HG03060 (cell line): Measurements from ENCODE around the gene MEF2A.
A peak's percentile ranks its signal among the peaks of the same experiment; 100 is the strongest.

Source experiments
- ATAC-seq: cut with Tn5 transposase; IDR thresholded peaks from one replicate; pipeline ENCODE4 v1.9.1; 2021; ENCODE audit warnings: low read depth, moderate number of reproducible peaks; ENCODE audit not compliant: unreplicated experiment

Gene MEF2A

GRCh38 chr15:99683000-99683670, 117.4 kb downstream of the MEF2A start:
- no peak for ATAC-seq

GRCh38 chr15:99686290-99686689, 120.5 kb downstream of the MEF2A start:
- ATAC-seq: no peak

GRCh38 chr15:99692825-99693224, 127.0 kb downstream of the MEF2A start:
- ATAC-seq: no peak

GRCh38 chr15:99696096-99696495, 130.3 kb downstream of the MEF2A start:
- ATAC-seq: no peak

GRCh38 chr15:99702895-99703602, 137.3 kb downstream of the MEF2A start:
- ATAC-seq: no peak

- ATAC-seq: peak; percentile 35
These were observed 138.0 kb downstream of the MEF2A start for GRCh38 chr15:99703603-99704443.

GRCh38 chr15:99704444-99704838, 138.7 kb downstream of the MEF2A start:
- ATAC-seq: no peak

GRCh38 chr15:99706557-99707303, 140.9 kb downstream of the MEF2A start:
- no peak for ATAC-seq

GRCh38 chr15:99707473-99708270, 141.9 kb downstream of the MEF2A start:
- no peak for ATAC-seq

- ATAC-seq: no peak
These were observed 142.8 kb downstream of the MEF2A start for GRCh38 chr15:99708563-99708962.

GRCh38 chr15:99709243-99709986, 143.6 kb downstream of the MEF2A start:
- ATAC-seq: no peak

GRCh38 chr15:99711625-99712024, 145.8 kb downstream of the MEF2A start:
- no peak for ATAC-seq

GRCh38 chr15:99712415-99712814, 146.6 kb downstream of the MEF2A start:
- no peak for ATAC-seq

- ATAC-seq: no peak
These were observed 150.8 kb downstream of the MEF2A start for GRCh38 chr15:99716540-99717095.

- no peak for ATAC-seq
These were observed 151.6 kb downstream of the MEF2A start for GRCh38 chr15:99717161-99718009.

- no peak for ATAC-seq
These were observed 152.6 kb downstream of the MEF2A start for GRCh38 chr15:99718421-99718820.

- ATAC-seq: peak; percentile 87
These were observed 153.3 kb downstream of the MEF2A start for GRCh38 chr15:99719096-99719541.

GRCh38 chr15:99720533-99720932, 154.7 kb downstream of the MEF2A start:
- ATAC-seq: no peak
